GM18502 (cell line): ENCODE measurements around the gene IGFL2.
A peak's percentile ranks its signal among the peaks of the same experiment; 100 is the strongest.
"Not testable (repeated sequence)": the region's sequence is repeated elsewhere in the genome, so short reads cannot be mapped to it uniquely, and the experiment has no call there.

Experiments used
- ATAC-seq: cut with Tn5 transposase; IDR thresholded peaks from one replicate; pipeline ENCODE4 v1.9.1; 2021; ENCODE audit warnings: mild to moderate bottlenecking; ENCODE audit not compliant: unreplicated experiment, poor library complexity

IGFL2 gene

DNA sequence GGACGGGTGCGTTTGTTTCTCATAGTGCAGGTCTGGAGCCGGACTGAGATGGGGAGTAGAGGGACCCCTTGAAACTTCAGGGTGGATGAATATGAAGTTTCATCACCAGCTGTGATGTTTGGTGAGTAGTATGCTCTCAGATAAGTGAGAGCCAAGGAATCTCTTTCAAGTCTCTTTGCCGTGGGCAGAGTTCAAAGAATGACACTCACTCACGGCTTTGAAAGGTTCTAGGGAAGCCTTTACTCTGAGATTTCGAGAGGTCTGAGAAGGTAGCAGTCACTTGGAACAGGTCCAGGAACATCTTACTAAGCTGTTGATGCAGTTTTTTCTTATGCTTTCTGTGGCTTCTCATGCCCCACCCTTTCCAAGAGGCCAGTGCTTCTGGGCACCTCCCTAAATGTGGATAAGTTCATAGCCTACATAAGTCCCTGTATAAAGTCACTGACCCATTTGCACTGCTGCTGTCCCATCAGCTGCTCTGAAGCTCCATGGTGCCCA lies at the start of gene IGFL2:
IGFL2 (plus strand) TSS at position 448 of the 498 bp plus-strand sequence; CDS start at position 489, 41 bp downstream.
- ATAC-seq = no peak

DNA sequence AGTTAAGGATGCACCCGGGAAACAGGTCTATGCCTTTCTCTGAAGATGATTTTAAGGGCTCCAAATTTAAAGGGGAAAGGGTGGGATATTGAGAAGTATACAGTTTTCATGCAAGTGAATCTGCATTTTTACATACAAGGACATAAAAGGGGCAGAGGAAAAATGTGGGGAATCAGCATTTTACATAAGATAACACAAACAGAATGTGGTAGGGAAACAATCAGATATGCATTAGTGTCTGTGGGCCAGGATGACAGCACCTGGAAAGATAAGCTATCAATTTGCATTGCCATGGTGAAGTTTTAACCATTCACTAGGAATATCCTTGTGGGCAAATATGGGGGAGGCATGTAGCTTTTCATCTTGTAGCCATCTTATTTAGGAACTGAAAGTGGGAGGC lies 47.7 kb upstream of the IGFL2 start:
- ATAC-seq = no peak

GRCh38 chr19:46101293-46101692 lies 46.7 kb upstream of the IGFL2 start:
- no peak for ATAC-seq

- ATAC-seq = not testable (repeated sequence)
Observed at GRCh38 chr19:46102333-46102732, 45.7 kb upstream of the IGFL2 start.

DNA sequence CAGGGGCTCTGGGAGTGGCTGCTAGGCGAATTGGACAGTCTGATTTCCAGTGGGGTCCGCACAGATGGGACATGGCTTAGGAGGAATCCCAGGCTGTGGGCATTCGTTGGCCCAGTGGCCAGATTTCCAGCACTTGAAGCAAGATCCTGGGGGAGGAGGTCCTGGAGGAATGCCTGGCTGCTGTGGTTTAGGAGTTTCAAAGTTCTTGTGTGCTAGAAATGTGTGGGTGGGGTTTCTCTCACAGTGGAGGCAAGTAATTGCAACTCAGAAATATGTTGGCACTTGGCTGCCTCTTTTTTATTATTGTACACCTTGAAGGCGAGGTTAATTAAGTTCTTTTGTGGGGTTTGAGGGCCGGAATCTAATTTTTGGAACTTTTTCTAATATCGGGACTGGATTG lies 40.7 kb upstream of the IGFL2 start:
- no peak for ATAC-seq

DNA sequence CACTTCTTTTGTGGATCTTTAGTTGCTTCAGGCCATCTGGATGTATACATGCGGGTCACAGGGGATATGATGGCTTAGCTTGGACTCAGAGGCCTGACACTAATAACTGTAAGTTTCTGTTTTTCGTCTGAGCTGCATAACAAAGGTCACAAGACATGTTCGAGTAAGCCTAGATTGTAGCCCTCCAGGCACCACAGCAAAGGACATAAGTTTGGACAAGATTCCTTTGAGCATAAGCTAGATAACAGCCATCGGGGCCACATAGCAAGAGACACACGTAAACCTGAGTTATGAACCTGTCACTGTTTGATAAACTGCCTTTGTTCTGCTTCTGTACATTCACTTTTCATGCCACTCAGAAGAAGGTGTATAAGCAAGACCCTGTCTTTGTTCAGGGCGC lies 38.2 kb upstream of the IGFL2 start:
- no peak for ATAC-seq

GRCh38 chr19:46111376-46111775 lies 36.7 kb upstream of the IGFL2 start:
- no peak for ATAC-seq

- no peak for ATAC-seq
Observed at GRCh38 chr19:46112527-46112926, 35.5 kb upstream of the IGFL2 start.

- no peak for ATAC-seq
Observed at GRCh38 chr19:46113726-46114125, 34.3 kb upstream of the IGFL2 start.

- peak; percentile 54 for ATAC-seq
Observed at GRCh38 chr19:46115396-46116106, 32.5 kb upstream of the IGFL2 start.

DNA sequence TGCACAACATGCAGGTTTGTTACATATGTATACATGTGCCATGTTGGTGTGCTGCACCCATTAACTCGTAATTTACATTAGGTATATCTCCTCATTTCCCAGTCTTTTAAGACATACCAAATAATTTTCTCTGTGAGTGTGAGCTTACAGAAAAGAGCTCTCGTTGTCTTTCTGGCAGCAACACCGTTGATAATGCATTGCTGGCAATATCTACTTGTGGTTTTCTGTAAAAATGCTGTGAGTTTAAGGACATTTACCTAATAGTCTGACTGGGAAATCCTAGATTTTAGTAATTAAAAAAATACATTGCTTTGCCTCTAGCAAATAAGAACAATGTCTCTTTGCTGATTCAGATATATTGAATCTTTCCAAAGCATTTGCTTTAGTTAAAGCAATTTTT lies 31.9 kb upstream of the IGFL2 start:
- ATAC-seq = no peak

GRCh38 chr19:46118136-46118535 lies 29.9 kb upstream of the IGFL2 start:
- ATAC-seq = no peak

- no peak for ATAC-seq
Observed at GRCh38 chr19:46124638-46125115, 23.4 kb upstream of the IGFL2 start, which contains the start of gene IGFL3. TSS of gene IGFL3 (minus strand) at chr19:46124688. CDS start at chr19:46124649, 39 bp downstream.

DNA sequence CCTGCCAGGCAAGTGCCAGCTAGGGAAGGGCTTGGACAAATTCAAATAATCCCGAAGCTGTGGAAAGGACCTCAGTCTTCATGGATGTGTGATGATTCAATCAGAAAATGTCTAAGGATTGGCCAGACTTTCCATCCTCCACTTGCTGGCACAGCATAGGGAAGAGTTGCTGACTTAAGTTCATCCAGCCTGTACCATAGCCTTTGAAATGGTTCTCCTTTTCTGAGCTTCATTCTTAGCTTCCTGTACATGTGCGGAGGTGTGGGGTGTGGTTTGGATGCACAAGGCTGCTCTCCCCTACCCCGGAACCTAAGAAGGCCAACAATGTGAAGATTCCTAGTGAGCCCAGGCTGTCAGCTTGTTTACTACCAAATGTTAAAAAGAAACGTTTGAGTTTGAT lies 22.6 kb upstream of the IGFL2 start:
- ATAC-seq = no peak

DNA sequence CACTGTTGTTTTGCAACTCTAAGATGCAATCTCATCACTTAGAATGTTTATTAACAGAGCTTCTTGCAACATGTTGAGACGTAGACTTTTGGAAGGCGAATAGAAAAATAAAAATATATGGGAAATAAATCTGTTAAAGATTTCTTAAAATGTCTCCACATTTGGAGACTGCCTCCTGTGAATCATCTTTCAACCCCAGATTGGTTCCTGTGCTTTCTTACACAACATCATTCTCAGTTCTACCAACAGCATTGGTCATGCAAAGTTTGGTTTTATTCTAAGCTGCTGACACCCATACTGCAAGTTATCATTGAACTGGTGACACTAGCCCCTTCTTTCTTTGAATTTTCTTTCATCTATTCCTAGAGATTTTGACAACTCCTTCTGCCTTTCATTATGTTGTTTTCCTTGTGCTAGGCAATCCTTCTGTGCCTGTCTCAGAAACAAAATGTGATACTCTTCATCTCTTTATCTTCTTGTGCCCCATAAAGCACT lies 21.9 kb upstream of the IGFL2 start:
- ATAC-seq = no peak

GRCh38 chr19:46131485-46132143 lies 16.4 kb upstream of the IGFL2 start:
- no peak for ATAC-seq

DNA sequence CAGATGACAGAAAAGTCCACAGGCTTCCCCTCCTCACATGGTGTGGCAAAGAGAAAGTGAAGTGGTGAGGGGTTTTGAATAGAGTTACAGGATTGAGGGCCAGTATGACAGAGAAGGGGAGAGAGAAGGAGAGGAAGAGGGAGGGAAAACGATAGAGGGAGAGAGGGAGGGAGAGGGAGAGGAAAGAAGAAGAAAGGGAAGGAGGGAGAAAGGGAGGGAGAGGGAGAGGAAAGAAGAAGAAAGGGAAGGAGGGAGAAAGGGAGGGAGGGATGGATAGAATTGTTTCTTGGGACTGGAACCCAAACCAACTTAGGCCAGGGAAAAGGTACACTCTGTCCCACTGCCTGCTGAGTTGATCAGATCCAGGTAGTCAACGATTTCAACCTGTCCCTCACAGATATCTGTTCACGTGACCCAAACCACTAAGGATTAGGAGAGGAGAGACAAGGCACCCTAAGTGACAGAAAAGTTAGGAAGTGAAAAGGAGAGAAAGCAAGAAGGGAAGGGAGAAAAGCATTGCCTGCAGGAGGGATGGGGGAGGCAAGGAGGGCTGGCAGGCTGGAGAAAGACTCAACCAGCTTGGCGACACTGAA lies 15.4 kb upstream of the IGFL2 start:
- ATAC-seq = no peak

GRCh38 chr19:46133101-46133627 lies 14.9 kb upstream of the IGFL2 start:
- no peak for ATAC-seq

DNA sequence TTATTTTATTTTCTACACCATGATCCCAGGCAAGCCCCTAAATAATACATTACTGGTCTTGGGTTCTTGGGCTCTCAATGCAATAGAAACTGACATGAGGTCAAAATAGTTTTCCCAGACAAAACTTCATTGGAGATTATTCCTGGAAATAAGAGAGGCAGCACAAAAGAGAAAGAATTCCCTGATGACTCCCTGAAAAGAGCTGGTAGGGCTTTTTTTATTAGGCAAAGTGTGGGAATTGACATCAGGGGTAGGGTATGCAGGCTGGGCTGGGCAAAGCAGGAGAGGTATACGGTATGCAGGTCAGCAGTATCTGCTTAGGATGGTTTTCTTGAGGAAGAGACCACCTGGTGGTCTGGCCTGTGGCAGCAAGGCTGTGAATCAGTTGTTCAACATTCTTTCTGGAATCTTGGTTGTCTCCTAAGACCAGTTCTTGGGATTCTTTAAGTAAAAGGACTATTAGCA lies 14.2 kb upstream of the IGFL2 start:
- no peak for ATAC-seq

- no peak for ATAC-seq
Observed at GRCh38 chr19:46134527-46134926, 13.5 kb upstream of the IGFL2 start.
